ENCODE data around the gene PHF2. TPM values are rescaled to one million over a fixed set of nuclear protein-coding genes. Genes with fewer than 3 reads are reported as not detected.

The PHF2 gene
- total and polyA plus RNA-seq, 2 of the 8 experiments (the other 6 are each of a cell fraction or from before 2014, with no cell fraction given), result 3.4 to 9.4 TPM

GRCh38 chr9:93677048-93677571, 100.7 kb downstream of the PHF2 start:
- Histone ChIP-seq H3K36me3 (ENCODE audit: control insufficient read depth in 2 of 4, insufficient read depth in 4 of 4, low read length in 3 of 4) (no peaks in the 10 kb centered on the region; a peak in 2 of 8 replicates), H2BK20ac (ENCODE audit: low read length) (no peak overlapping the region), H3K9me3 (ENCODE audit: insufficient read depth in 2 of 2, low read depth in 1 of 2, low read length in 1 of 2) (no peaks in the 10 kb centered on the region), H2BK120ac (replicated peaks; ENCODE audit: low read depth, low read length) (no peak overlapping the region), H3K9ac (replicated peaks in 1 of 4; ENCODE audit: extremely low read depth in 1 of 4, low read depth in 3 of 4, low read length in 3 of 4) (no peak overlapping the region), H3K56ac (replicated peaks; ENCODE audit: insufficient read length, low read depth, low read length) (no peak overlapping the region), H3K23me2 (ENCODE audit: low read depth, low read length) (peaks cover 2% of the 10 kb centered on the region; the same call in 1 of the 2 replicates), H2AK5ac (ENCODE audit: low read depth, low read length) (no peak overlapping the region), H3K18ac (ENCODE audit: extremely low read depth, low read length) (no peak overlapping the region), H4K20me1 (replicated peaks in 1 of 2; ENCODE audit: control insufficient read depth in 1 of 2, insufficient read depth in 2 of 2, low read length in 2 of 2) (peaks cover 0 to 6% of the 10 kb centered on the region in 2 experiments), H4K8ac (ENCODE audit: extremely low read depth, insufficient read depth, low read length) (no peak overlapping the region; the same call in 1 of the 2 replicates), H2BK12ac (ENCODE audit: low read depth, low read length) (no peak overlapping the region), H3K79me1 (ENCODE audit: low read depth, low read length) (no peaks in the 10 kb centered on the region), H3K27me3 (replicated peaks in 1 of 4; ENCODE audit: control insufficient read depth in 3 of 4, extremely low read depth in 1 of 4, insufficient read depth in 3 of 4, low read length in 3 of 4) (no peaks in the 10 kb centered on the region; a peak in 1 of 7 replicates), H2BK15ac (ENCODE audit: low read length) (no peak overlapping the region), H3K4me1 (replicated peaks in 1 of 4; ENCODE audit: control insufficient read depth in 3 of 4, insufficient read depth in 4 of 4, low read length in 3 of 4) (no peaks in the 10 kb centered on the region), H3K14ac (ENCODE audit: insufficient read length) (no peak overlapping the region), H3K23ac (ENCODE audit: insufficient read length) (no peak overlapping the region), H4K91ac (replicated peaks; ENCODE audit: insufficient read length, low read length) (no peak overlapping the region), H3K4ac (replicated peaks; ENCODE audit: insufficient read length, low read depth, low read length) (no peak overlapping the region), H4K5ac (ENCODE audit: insufficient read length, low read depth, low read length) (no peak overlapping the region), H3K4me3 (ENCODE audit: extremely low read depth in 1 of 4, insufficient read depth in 2 of 4, low read depth in 3 of 4, low read length in 4 of 4) (no peak overlapping the region), H3K27ac (ENCODE audit: low read depth, low read length) (no peak overlapping the region), H2AFZ (ENCODE audit: low read length) (no peak overlapping the region), H3K79me2 (ENCODE audit: control insufficient read depth in 1 of 2, insufficient read depth in 2 of 2, low read length in 2 of 2) (no peaks in the 10 kb centered on the region), H2BK5ac (ENCODE audit: low read depth, low read length) (no peak overlapping the region), H3K4me2 (ENCODE audit: insufficient read depth in 1 of 2, low read depth in 2 of 2, low read length in 2 of 2) (no peak overlapping the region)
- WGBS, 2 experiments (ENCODE audit: extremely low coverage in 1 of 2, insufficient coverage in 1 of 2, insufficient read length in 1 of 2, insufficient replicate concordance in 2 of 2, low coverage in 1 of 2, low lambda C conversion rate in 2 of 2, missing lambda C conversion rate in 1 of 2), result 92% methylated on average over 11 of the region's 12 CpGs; no CpG with 5 or more reads in 1 of the 2 experiments
- POLR2A ChIA-PET (ENCODE audit: partially characterized antibody), result interaction anchor here (2.1 kb wide), 1 partner anchor 10 kb away, joined by 6 read pairs; no protein-coding TSS in a partner anchor
- DNase-seq (ENCODE audit: low read depth in 1 of 2, low spot score in 2 of 2), result peak in 1 of 2 experiments; percentile 32
- FAIRE-seq, result no peak
- CTCF ChIA-PET (ENCODE audit: partially characterized antibody), result interaction anchor here (1.2 kb wide), 1 partner anchor 138 kb away, joined by 7 read pairs; no protein-coding TSS in a partner anchor
- no peak for TF ChIP-seq RAD21 (IDR thresholded peaks at IDR 0.05 in 1 of 2, conservative IDR thresholded peaks at IDR 0.05 in 1 of 2; ENCODE audit: low read depth in 2 of 2, low read length in 2 of 2)
- no peak for TF ChIP-seq TAF7 (optimal IDR thresholded peaks at IDR 0.05; ENCODE audit: borderline replicate concordance, low read depth, low read length)
- no peak for TF ChIP-seq CTBP2 (IDR thresholded peaks at IDR 0.05; ENCODE audit: borderline replicate concordance, insufficient read depth, insufficient read length, low read length)
- TF ChIP-seq ATF3 (IDR thresholded peaks at IDR 0.05; ENCODE audit: insufficient read depth, low read depth, low read length), result no peak
- TF ChIP-seq KDM1A (IDR thresholded peaks at IDR 0.05; ENCODE audit: borderline replicate concordance, low read length), result no peak

All from H1 (cell line).